AG04449 (cell line): ENCODE measurements around the gene EID3.

Source experiments
- CTCF ChIA-PET: fragments of 350-600 bp; formaldehyde crosslinking; extraction: SDS; loops from one replicate; lab custom pipeline; 2021; ENCODE audit warnings: antibody characterized with exemption; lab: Yijun Ruan, JAX
- POLR2A ChIA-PET: fragments of 400-600, 350-600 bp; formaldehyde crosslinking; extraction: SDS; loops from one replicate; lab custom pipeline; 2020; ENCODE audit warnings: antibody characterized with exemption, inconsistent platforms; lab: Yijun Ruan, JAX
- DNase-seq: peaks from one replicate; pipeline ENCODE4 v3.0.0-alpha.2; 2010; ENCODE audit warnings: low read depth, low spot score
- H3K4me3 ChIP-seq: 2 replicates; pipeline ENCODE4 v1.5.1; 2011; ENCODE audit warnings: low read depth, mild to moderate bottlenecking, control low read depth, low read length
- TF ChIP-seq, protein P1 (sequence below): IDR thresholded peaks from one replicate; pipeline ENCODE4 v1.5.1; 2011; ENCODE audit warnings: mild to moderate bottlenecking, moderate library complexity, low read length, control low read depth, inconsistent platforms; ENCODE audit not compliant: insufficient read depth; ENCODE audit errors: missing control alignments

The EID3 gene

DNA sequence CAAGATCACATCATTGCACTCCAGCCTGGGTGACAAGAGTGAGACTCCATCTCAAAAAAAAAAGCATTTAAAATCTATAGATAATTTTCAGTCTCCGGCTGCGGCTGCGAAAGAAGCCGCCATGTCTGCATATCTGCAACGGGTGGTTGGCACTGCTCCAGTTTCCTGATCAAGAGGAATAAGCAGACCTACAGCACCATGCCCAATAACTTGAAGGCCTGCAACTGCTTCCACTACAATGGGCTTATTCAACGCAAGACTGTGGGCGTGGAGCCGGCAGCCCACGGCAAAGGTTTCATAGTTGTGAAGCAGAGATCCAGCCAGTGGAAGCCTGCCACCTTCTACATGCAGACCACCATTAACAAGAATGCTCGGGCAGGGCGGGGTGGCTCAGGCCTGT, 30.6 kb upstream of the EID3 start:
- no peak for DNase-seq
- no peak overlapping the region for H3K4me3 ChIP-seq
- POLR2A ChIA-PET, result no interaction called here
- TF ChIP-seq, protein P1, sequence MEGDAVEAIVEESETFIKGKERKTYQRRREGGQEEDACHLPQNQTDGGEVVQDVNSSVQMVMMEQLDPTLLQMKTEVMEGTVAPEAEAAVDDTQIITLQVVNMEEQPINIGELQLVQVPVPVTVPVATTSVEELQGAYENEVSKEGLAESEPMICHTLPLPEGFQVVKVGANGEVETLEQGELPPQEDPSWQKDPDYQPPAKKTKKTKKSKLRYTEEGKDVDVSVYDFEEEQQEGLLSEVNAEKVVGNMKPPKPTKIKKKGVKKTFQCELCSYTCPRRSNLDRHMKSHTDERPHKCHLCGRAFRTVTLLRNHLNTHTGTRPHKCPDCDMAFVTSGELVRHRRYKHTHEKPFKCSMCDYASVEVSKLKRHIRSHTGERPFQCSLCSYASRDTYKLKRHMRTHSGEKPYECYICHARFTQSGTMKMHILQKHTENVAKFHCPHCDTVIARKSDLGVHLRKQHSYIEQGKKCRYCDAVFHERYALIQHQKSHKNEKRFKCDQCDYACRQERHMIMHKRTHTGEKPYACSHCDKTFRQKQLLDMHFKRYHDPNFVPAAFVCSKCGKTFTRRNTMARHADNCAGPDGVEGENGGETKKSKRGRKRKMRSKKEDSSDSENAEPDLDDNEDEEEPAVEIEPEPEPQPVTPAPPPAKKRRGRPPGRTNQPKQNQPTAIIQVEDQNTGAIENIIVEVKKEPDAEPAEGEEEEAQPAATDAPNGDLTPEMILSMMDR, result no peak
- CTCF ChIA-PET, result no interaction called here

DNA sequence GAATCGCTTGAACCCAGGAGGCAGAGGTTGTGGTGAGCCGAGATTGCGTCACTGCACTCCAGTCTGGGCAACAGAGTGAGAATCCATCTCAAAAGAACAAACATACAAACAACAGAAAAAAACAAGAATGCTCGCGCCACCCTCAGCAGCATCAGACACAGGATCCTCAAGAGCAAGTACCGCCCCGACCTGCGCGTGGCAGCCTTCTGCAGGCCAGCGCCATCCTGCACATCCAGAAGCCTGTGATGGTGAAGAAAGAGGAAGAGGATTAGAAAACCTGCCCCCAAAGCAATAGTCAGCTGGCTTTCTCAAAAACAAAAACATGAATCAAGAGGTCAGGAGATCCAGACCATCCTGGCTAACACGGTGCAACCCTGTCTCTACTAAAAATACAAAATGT, 30.0 kb upstream of the EID3 start:
- POLR2A ChIA-PET, result no interaction called here
- DNase-seq, result no peak
- TF ChIP-seq, protein P1, result no peak
- H3K4me3 ChIP-seq, result no peak overlapping the region
- CTCF ChIA-PET, result interaction anchor here (1.0 kb wide), 1 partner anchor 19 kb away, joined by 3 read pairs; no protein-coding TSS in a partner anchor

DNA sequence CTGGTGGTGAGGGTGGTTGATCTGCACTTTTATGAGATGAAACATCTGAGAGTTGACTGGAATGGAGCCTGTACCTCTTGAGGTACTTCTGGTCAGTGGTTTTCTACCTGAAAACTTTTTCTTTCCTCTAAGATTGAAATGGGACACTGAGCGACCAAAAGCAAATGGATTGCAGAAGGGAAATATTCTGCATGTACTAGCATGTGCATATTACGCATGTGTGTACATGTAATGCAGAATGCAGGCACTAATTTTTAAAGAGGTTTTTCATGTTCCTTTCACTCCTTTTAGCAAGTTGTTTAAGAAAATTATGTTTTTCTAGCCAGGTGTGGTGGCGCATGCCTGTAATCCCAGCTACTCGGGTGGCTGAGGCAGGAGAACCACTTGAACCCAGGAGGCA, 28.7 kb upstream of the EID3 start:
- TF ChIP-seq, protein P1, result no peak
- POLR2A ChIA-PET, result interaction anchor here (3.6 kb wide), 1 partner anchor 12 kb away, joined by 15 read pairs; no protein-coding TSS in a partner anchor
- DNase-seq, result no peak
- no peak overlapping the region for H3K4me3 ChIP-seq
- CTCF ChIA-PET, result interaction anchor here (1.0 to 1.5 kb wide), 3 partner anchors 13 to 73 kb away, joined by 3 to 6 read pairs (median 4); no protein-coding TSS in a partner anchor

DNA sequence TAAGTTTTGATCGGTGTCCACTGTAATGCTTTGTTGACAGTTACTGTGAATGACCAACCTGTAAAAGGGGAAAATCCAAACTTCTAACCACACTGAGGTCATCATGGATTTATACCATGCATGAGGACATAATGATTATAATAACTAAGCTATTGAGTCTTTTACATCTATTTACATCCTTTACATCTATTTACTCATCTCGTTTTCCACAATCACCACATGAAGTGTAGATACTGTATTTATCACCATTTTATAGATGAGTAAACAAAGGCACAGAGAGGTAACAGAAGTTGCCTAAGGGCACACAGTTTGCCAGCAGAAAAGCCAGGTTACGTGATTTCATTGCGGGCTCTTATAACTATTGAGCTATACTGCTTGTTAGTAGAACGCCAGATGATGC, 27.9 kb upstream of the EID3 start:
- no peak overlapping the region for H3K4me3 ChIP-seq
- no peak for DNase-seq
- CTCF ChIA-PET, result interaction anchor here (1.4 to 1.5 kb wide), 2 partner anchors 12 to 74 kb away, joined by 4 to 6 read pairs; no protein-coding TSS in a partner anchor
- POLR2A ChIA-PET, result interaction anchor here (0.6 to 3.6 kb wide), 3 partner anchors 9 to 211 kb away, joined by 3 to 15 read pairs (median 4); partner anchors contain the start of gene HCFC2
- TF ChIP-seq, protein P1, result no peak

DNA sequence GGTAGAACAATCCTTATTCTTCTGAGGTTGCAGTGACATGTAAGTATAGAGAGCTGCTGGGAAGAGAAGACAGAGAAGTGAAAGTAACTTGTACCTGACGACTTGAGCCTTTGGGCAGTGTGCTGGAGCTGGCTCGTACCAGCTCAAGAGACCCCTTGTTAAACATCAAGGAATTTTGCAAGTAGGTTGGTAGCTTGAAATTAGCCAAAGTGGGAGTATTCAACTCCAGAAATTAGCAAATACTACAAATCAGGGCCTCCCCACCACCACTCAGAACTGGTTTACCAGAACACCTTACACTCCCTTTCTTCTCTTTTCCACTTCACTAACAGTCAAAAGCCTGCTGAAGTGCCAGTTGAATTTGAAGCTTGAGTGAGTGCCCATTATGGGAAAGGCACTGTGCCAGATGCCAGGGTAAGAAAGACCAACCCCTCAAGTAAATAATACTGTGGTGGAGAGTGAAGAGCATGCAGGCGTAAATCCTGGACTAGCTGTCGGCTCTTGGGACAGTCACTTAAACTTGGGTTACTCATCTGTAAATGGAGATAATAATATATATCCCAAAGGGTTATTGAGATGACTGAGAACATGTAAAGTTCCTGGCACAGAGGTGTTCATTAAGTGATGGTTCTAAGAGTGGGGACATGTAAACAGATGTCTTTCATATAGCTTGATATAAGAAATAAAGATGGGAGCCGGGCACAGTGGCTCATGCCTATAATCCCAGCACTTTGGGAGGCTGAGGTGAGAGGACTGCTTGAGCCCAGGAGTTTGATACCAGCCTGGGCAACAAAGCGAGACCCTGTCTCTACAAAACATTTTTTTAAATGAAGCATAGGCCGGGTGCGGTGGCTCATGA, 27.0 kb upstream of the EID3 start:
- H3K4me3 ChIP-seq, result no peak overlapping the region
- TF ChIP-seq, protein P1, result no peak
- ChIA-PET CTCF (interaction anchor here (0.5 to 1.5 kb wide), 3 partner anchors 11 to 98 kb away, joined by 4 to 6 read pairs (median 5); no protein-coding TSS in a partner anchor), POLR2A (interaction anchor here (0.6 to 3.6 kb wide), 3 partner anchors 8 to 212 kb away, joined by 3 to 15 read pairs (median 4); partner anchors contain the start of gene HCFC2)
- no peak for DNase-seq

DNA sequence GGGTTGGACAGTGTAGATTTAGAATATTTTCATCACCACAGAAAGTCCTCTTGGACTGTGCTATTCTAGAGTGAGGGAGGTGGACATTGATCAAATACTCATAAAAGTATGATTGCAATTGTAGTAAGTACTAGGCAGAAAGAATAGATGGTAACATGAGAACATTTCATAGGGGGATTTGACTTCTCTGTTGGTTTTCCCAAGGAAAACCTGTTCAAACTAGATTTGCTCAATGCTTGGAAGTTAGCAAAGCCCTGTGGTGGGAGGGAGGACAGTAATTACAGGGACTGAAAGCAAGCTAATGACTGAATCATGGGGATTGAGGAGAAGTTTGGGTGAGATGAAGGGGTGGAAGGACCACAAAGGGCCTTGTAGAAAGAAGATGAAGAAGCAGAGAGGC, 24.4 kb upstream of the EID3 start:
- ChIA-PET POLR2A (no interaction called here), CTCF (interaction anchor here (1.0 to 1.8 kb wide), 4 partner anchors 9 to 59 kb away, joined by 3 to 4 read pairs (median 3); no protein-coding TSS in a partner anchor)
- peak overlapping the region; percentile 16; the same call in 1 of the 2 replicates for H3K4me3 ChIP-seq
- no peak for DNase-seq
- TF ChIP-seq, protein P1, result no peak
